Measurements from ENCODE around the gene GYS1.

The GYS1 gene

DNA sequence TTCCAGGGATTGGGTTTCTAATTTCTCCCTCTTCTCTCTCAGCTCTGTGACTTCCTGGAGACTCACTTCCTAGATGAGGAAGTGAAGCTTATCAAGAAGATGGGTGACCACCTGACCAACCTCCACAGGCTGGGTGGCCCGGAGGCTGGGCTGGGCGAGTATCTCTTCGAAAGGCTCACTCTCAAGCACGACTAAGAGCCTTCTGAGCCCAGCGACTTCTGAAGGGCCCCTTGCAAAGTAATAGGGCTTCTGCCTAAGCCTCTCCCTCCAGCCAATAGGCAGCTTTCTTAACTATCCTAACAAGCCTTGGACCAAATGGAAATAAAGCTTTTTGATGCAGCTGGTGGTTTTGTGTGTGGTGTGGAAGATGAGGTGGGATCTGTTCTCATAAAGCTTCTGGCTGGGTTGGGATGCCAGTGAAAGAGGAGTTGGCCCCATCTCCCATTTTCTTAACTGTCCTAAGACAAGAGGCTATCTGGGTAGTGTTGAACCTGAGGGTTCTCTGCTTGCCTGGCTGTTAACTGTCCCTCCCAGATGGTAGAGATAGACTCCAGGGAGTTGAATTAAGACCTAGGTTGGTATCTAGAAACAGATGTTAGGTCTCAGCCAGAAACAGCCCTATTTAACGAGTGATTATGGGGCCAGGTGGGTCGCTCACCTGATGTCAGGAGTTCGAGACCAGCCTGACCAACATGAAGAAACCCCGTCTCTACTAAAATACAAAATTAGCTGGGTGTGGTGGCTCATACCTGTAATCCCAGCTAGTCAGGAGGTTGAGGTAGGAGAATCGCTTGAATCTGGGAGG lies 26.4 kb downstream of the GYS1 start:
- TF ChIP-seq, protein P1, sequence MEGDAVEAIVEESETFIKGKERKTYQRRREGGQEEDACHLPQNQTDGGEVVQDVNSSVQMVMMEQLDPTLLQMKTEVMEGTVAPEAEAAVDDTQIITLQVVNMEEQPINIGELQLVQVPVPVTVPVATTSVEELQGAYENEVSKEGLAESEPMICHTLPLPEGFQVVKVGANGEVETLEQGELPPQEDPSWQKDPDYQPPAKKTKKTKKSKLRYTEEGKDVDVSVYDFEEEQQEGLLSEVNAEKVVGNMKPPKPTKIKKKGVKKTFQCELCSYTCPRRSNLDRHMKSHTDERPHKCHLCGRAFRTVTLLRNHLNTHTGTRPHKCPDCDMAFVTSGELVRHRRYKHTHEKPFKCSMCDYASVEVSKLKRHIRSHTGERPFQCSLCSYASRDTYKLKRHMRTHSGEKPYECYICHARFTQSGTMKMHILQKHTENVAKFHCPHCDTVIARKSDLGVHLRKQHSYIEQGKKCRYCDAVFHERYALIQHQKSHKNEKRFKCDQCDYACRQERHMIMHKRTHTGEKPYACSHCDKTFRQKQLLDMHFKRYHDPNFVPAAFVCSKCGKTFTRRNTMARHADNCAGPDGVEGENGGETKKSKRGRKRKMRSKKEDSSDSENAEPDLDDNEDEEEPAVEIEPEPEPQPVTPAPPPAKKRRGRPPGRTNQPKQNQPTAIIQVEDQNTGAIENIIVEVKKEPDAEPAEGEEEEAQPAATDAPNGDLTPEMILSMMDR (IDR thresholded peaks at IDR 0.05) = no peak
- H3K4me3 ChIP-seq = peak overlapping the region; percentile 83 to 90
- peak overlapping the region; percentile 88 to 97 for H3K27ac ChIP-seq
- peaks cover 0 to 65% (median 49%) of the 10 kb centered on the region in 4 donors for H3K4me1 ChIP-seq
- DNase-seq = no peak
- H3K36me3 ChIP-seq = peaks cover 37 to 51% (median 38%) of the 10 kb centered on the region in 3 donors
- no peaks in the 10 kb centered on the region for H3K9me3 ChIP-seq
- H3K27me3 ChIP-seq = no peaks in the 10 kb centered on the region
- intact Hi-C loops (cut with DNase I; ENCODE audit: low total_unique reads) = loop anchor here (10.0 kb wide), 1 partner anchor 92 kb away; the partner anchor contains the start of gene PPP1R15A

DNA sequence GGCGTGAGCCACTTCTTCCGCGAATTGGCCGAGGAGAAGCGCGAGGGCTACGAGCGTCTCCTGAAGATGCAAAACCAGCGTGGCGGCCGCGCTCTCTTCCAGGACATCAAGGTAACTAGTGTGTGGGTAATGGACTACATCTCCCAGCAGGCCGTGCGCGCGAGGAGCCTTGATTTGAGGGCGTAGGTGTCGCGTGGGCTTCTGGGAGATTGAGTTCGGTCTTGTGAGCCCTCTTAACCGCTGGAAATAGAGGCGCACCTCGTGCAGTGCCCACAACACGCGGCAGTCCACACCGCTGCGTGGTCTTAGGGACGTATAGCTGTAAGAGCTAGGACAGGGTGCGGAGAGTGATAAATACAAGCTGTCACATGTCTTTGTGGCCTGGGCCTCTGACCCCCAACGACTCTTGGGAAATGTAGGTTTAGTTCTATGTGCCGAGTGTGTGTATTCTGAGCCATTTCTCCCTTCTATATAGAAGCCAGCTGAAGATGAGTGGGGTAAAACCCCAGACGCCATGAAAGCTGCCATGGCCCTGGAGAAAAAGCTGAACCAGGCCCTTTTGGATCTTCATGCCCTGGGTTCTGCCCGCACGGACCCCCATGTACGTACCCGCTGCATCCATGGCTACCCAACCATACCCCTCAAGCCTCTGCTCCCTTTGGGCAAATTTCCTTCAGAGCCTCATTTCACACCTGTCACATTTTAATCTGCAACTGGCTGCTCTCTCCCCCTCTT lies 27.1 kb downstream of the GYS1 start:
- TF ChIP-seq, protein P1 (IDR thresholded peaks at IDR 0.05) = no peak
- Histone ChIP-seq H3K4me1 (peaks cover 0 to 65% (median 48%) of the 10 kb centered on the region in 4 donors), H3K27ac (peak overlapping the region; percentile 88 to 97), H3K27me3 (no peaks in the 10 kb centered on the region), H3K4me3 (peak overlapping the region; percentile 83 to 90), H3K36me3 (peaks cover 37 to 48% (median 38%) of the 10 kb centered on the region in 3 donors), H3K9me3 (no peaks in the 10 kb centered on the region)
- DNase-seq = peak; percentile 92 to 94
- intact Hi-C loops (cut with DNase I; ENCODE audit: low total_unique reads) = loop anchor here (10.0 kb wide), 1 partner anchor 91 kb away; the partner anchor contains the start of gene PPP1R15A

DNA sequence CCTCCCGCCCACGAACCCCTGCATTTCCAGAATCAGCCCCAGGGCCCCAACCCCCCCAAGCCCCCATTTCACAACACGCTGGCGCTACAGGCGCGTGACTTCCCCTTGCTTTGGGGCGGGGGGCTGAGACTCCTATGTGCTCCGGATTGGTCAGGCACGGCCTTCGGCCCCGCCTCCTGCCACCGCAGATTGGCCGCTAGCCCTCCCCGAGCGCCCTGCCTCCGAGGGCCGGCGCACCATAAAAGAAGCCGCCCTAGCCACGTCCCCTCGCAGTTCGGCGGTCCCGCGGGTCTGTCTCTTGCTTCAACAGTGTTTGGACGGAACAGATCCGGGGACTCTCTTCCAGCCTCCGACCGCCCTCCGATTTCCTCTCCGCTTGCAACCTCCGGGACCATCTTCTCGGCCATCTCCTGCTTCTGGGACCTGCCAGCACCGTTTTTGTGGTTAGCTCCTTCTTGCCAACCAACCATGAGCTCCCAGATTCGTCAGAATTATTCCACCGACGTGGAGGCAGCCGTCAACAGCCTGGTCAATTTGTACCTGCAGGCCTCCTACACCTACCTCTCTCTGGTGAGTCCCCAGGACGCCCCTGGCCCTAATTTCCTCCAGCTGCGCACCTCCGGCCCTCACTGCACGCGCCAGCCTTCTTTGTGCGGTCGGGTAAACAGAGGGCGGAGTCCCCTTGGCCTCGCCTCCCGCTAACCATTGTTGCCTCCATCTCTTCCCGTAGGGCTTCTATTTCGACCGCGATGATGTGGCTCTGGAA lies 27.9 kb downstream of the GYS1 start, which contains the start of gene FTL:
Gene FTL, plus strand, starts transcription at position 270 of the 766 bp plus-strand sequence. Its CDS starts 199 bp downstream, at position 469.
- DNase-seq = peak; percentile 98 to 99
- H3K4me3 ChIP-seq = peak within 1 kb of the TSS; percentile 83 to 90
- intact Hi-C loops (cut with DNase I; ENCODE audit: low total_unique reads) = loop anchor here (10.0 kb wide), 1 partner anchor 90 kb away; the partner anchor contains the start of gene PPP1R15A
- TF ChIP-seq, protein P1 (IDR thresholded peaks at IDR 0.05) = peak in 1 of 2 experiments; percentile 28
- H3K36me3 ChIP-seq = peaks cover 32 to 49% (median 33%) of the 10 kb centered on the region in 3 donors
- H3K27ac ChIP-seq = peak within 1 kb of the TSS; percentile 88 to 97
- no peaks in the 10 kb centered on the region for H3K9me3 ChIP-seq
- H3K4me1 ChIP-seq = peaks cover 0 to 61% (median 47%) of the 10 kb centered on the region in 4 donors
- H3K27me3 ChIP-seq = no peaks in the 10 kb centered on the region

DNA sequence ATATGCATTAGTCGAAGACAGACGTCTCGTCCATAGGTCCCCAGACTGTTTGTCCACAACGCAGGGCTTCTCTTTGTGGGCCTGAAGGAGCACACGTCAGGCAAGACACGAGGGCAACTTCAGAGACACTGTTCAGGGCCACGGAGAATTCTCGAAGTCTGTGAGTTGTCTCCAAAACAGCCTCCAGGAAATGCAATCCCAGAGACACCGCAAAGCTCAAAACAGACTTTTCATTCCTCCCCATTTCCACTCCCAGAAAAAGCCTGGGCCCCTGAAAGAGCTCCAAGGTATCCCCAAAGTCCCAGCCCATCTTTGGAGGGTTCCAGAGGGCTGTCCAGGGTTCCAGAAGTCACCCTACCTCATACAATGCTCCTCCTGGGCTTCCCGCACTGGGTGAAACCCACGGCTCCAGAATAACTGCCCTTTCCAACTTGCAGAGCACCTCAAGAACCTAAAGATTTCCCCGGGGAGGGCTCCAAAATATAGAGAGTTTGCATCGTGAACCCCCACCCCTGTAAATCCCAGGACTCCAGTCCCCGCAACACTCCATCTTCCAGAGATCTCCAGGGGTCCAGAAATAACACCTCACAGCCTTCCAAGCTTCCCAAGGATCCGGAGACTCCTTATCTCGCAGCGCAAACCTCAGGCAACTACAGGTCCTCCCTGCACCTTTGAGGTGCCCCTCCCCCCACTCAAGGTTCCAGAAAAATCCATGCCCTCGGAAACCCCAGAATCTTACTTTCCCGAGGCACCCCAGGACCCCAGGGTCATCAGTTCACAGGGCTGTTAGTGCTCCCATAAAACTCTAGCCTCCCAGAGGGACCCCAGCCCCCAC lies 28.7 kb downstream of the GYS1 start:
- H3K4me1 ChIP-seq = peaks cover 0 to 61% (median 47%) of the 10 kb centered on the region in 4 donors

More for the DNA sequence above, 28.7 kb downstream of the GYS1 start:
- DNase-seq = peak; percentile 57 to 75
- Histone ChIP-seq H3K27ac (peak overlapping the region; percentile 88 to 97), H3K4me3 (peak overlapping the region; percentile 83 to 90), H3K36me3 (peaks cover 24 to 43% (median 25%) of the 10 kb centered on the region in 3 donors), H3K9me3 (no peaks in the 10 kb centered on the region), H3K27me3 (no peaks in the 10 kb centered on the region)
- TF ChIP-seq, protein P1 (IDR thresholded peaks at IDR 0.05) = no peak
- intact Hi-C loops (cut with DNase I; ENCODE audit: low total_unique reads) = loop anchor here (10.0 kb wide), 1 partner anchor 90 kb away; the partner anchor contains the start of gene PPP1R15A

Data from tibial artery (tissue), 4 donors.